ENCODE measurements around the gene TTC32. TPM values are rescaled to one million over a fixed set of nuclear protein-coding genes. Genes with fewer than 3 reads are reported as not detected.

The TTC32 gene
- total and polyA plus RNA-seq, 2 experiments from 2014 or later: 4.6 to 17.0 TPM

- TF ChIP-seq REST (IDR thresholded peaks at IDR 0.05; ENCODE audit: unreplicated experiment) (no peak), ZNF331 (CRISPR knock-in tag; IDR thresholded peaks at IDR 0.05; ENCODE audit: low read depth) (no peak), JUNB (IDR thresholded peaks at IDR 0.05; ENCODE audit: unreplicated experiment) (no peak), CREB1 (CRISPR knock-in tag; IDR thresholded peaks at IDR 0.05; ENCODE audit: low read depth) (no peak), STAT1 (IDR thresholded peaks at IDR 0.05; ENCODE audit: unreplicated experiment) (no peak), EZH2 (IDR thresholded peaks at IDR 0.05; ENCODE audit: low read depth, unreplicated experiment) (no peak)
Observed at GRCh38 chr2:19885791-19886190, 16.0 kb downstream of the TTC32 start (continued).

GRCh38 chr2:19883971-19884720 lies 17.6 kb downstream of the TTC32 start:
- Histone ChIP-seq H3K27me3 (ENCODE audit: insufficient read depth) (no peaks in the 10 kb centered on the region), H3K27ac (ENCODE audit: low read depth) (no peak overlapping the region), H3K79me2 (replicated peaks; ENCODE audit: insufficient read depth) (no peaks in the 10 kb centered on the region), H3K4me2 (no peak overlapping the region), H3K9me2 (ENCODE audit: insufficient read depth) (peaks cover 23% of the 10 kb centered on the region), H3K4me3 (no peak overlapping the region), H3K4me1 (ENCODE audit: insufficient read depth) (no peaks in the 10 kb centered on the region), H2AFZ (no peak overlapping the region), H4K20me1 (replicated peaks; ENCODE audit: insufficient read depth) (no peaks in the 10 kb centered on the region), H3K36me3 (ENCODE audit: insufficient read depth) (no peaks in the 10 kb centered on the region), H3F3A (replicated peaks; ENCODE audit: low read depth) (no peaks in the 10 kb centered on the region)
- H3K4me1 Mint-ChIP-seq: peaks cover 2% of the 10 kb centered on the region; the same call in 2 of the 3 replicates
- H3K27me3 Mint-ChIP-seq (ENCODE audit: insufficient read depth, low read depth, poor library complexity): peaks cover 2% of the 10 kb centered on the region
- ATAC-seq (no peak), DNase-seq (ENCODE audit: low spot score) (no peak)
- no peaks in the 10 kb centered on the region for H3K36me3 Mint-ChIP-seq (ENCODE audit: low read depth)
- no peak for TF ChIP-seq POLR2AphosphoS5 (IDR thresholded peaks at IDR 0.05; ENCODE audit: low read depth)
- no peak for TF ChIP-seq NANOG (IDR thresholded peaks at IDR 0.05; ENCODE audit: borderline replicate concordance)
- no peak for TF ChIP-seq ZNF462 (CRISPR knock-in tag; IDR thresholded peaks at IDR 0.05)
- no peak for TF ChIP-seq EZH2 (IDR thresholded peaks at IDR 0.05; ENCODE audit: low read depth, unreplicated experiment)
- TF ChIP-seq ZNF114 (CRISPR knock-in tag; IDR thresholded peaks at IDR 0.05): no peak
- no peaks in the 10 kb centered on the region; the same call in 2 of the 3 replicates for H3K9me3 Mint-ChIP-seq
- no peak overlapping the region for H3K27ac Mint-ChIP-seq
- H3K4me3 Mint-ChIP-seq: no peak overlapping the region
